HFFc6 (cell line): ENCODE results near the gene USP4. TPM values are rescaled to one million over a fixed set of nuclear protein-coding genes. Genes with fewer than 3 reads are reported as not detected.

Experiments
- DNase-seq: peaks from one replicate; pipeline ENCODE4 v3.0.0-alpha.2; 2018
- H3K27ac Mint-ChIP-seq: 2 replicates; pipeline ENCODE4 v1.8.0; 2020; ENCODE audit warnings: mild to moderate bottlenecking, mixed read lengths
- H3K27me3 Mint-ChIP-seq: 2 replicates; pipeline ENCODE4 v1.8.0; 2021; ENCODE audit warnings: mild to moderate bottlenecking, moderate library complexity, mixed read lengths; ENCODE audit not compliant: insufficient read depth
- H3K36me3 Mint-ChIP-seq: 2 replicates; pipeline ENCODE4 v1.8.0; 2021; ENCODE audit warnings: low read depth, mixed read lengths
- H3K4me1 Mint-ChIP-seq: 2 replicates; pipeline ENCODE4 v1.8.0; 2020; ENCODE audit warnings: low read depth, mixed read lengths
- H3K4me3 Mint-ChIP-seq: 2 replicates; pipeline ENCODE4 v1.8.0; 2020; ENCODE audit warnings: mild to moderate bottlenecking, moderate library complexity, mixed read lengths
- H3K9me3 Mint-ChIP-seq: 2 replicates; pipeline ENCODE4 v1.8.0; 2020; ENCODE audit warnings: mild to moderate bottlenecking, mixed read lengths
- CTCF ChIP-seq: fragments of 200-600 bp; sonication (generic); IDR thresholded peaks from 2 replicates; pipeline ENCODE4 v1.5.0; 2021; ENCODE audit warnings: antibody characterized with exemption, mild to moderate bottlenecking
- total RNA-seq, 6 experiments: library from RNA; stranded (reverse); fragmentation: NEBNext Ultra II Directional; extraction: Animal tissue kit (Norgen Biotek cat#: 25700); gene quantifications; 2 replicates in 1 of 6; 3 replicates in 5 of 6; pipeline ENCODE4 v1.2.3, GENCODE V29; 2021

The USP4 gene
- total RNA-seq, 6 experiments from 2014 or later = 41.4 to 48.3 (median 44.8) TPM

- Mint-ChIP-seq H3K36me3 (peaks cover 14% of the 10 kb centered on the region; the same call in 1 of the 2 replicates), H3K27me3 (no peaks in the 10 kb centered on the region), H3K27ac (no peak overlapping the region; the same call in 1 of the 2 replicates), H3K4me1 (no peaks in the 10 kb centered on the region), H3K4me3 (no peak overlapping the region), H3K9me3 (no peaks in the 10 kb centered on the region)
- TF ChIP-seq CTCF = no peak
- no peak for DNase-seq
Observed at GRCh38 chr3:49266410-49267095, 73.3 kb downstream of the USP4 start.

- no peaks in the 10 kb centered on the region for H3K27me3 Mint-ChIP-seq
- no peak for DNase-seq
- H3K36me3 Mint-ChIP-seq = peaks cover 14% of the 10 kb centered on the region; the same call in 1 of the 2 replicates
- no peaks in the 10 kb centered on the region for H3K4me1 Mint-ChIP-seq
- TF ChIP-seq CTCF = no peak
- no peaks in the 10 kb centered on the region for H3K9me3 Mint-ChIP-seq
- no peak overlapping the region for H3K4me3 Mint-ChIP-seq
- H3K27ac Mint-ChIP-seq = no peak overlapping the region
Observed at GRCh38 chr3:49265661-49266386, 74.0 kb downstream of the USP4 start.

GRCh38 chr3:49263159-49263889 lies 76.5 kb downstream of the USP4 start:
- Mint-ChIP-seq H3K27me3 (no peaks in the 10 kb centered on the region), H3K9me3 (no peaks in the 10 kb centered on the region), H3K27ac (no peak overlapping the region), H3K4me3 (no peak overlapping the region), H3K4me1 (no peaks in the 10 kb centered on the region), H3K36me3 (0 out of 2 replicates have a peak, but pooled peaks cover under 1% of the 10 kb centered on the region)
- no peak for DNase-seq
- no peak for TF ChIP-seq CTCF

- no peaks in the 10 kb centered on the region for H3K9me3 Mint-ChIP-seq
- no peak for TF ChIP-seq CTCF
- DNase-seq = no peak
- H3K36me3 Mint-ChIP-seq = no peaks in the 10 kb centered on the region
- no peak overlapping the region for H3K27ac Mint-ChIP-seq
- peaks cover 4% of the 10 kb centered on the region; the same call in 1 of the 2 replicates for H3K27me3 Mint-ChIP-seq
- no peak overlapping the region for H3K4me3 Mint-ChIP-seq
- H3K4me1 Mint-ChIP-seq = no peaks in the 10 kb centered on the region
Observed at GRCh38 chr3:49260806-49261324, 79.0 kb downstream of the USP4 start.

- H3K27me3 Mint-ChIP-seq = peaks cover 4% of the 10 kb centered on the region; the same call in 1 of the 2 replicates
- H3K9me3 Mint-ChIP-seq = no peaks in the 10 kb centered on the region
- no peaks in the 10 kb centered on the region for H3K36me3 Mint-ChIP-seq
- no peak for TF ChIP-seq CTCF
- H3K4me3 Mint-ChIP-seq = no peak overlapping the region
- H3K4me1 Mint-ChIP-seq = peaks cover 7% of the 10 kb centered on the region; the same call in 1 of the 2 replicates
- H3K27ac Mint-ChIP-seq = no peak overlapping the region
- no peak for DNase-seq
Observed at GRCh38 chr3:49257187-49257586, 82.7 kb downstream of the USP4 start.
